ENCODE measurements around the gene ASPG.

Gene ASPG

DNA sequence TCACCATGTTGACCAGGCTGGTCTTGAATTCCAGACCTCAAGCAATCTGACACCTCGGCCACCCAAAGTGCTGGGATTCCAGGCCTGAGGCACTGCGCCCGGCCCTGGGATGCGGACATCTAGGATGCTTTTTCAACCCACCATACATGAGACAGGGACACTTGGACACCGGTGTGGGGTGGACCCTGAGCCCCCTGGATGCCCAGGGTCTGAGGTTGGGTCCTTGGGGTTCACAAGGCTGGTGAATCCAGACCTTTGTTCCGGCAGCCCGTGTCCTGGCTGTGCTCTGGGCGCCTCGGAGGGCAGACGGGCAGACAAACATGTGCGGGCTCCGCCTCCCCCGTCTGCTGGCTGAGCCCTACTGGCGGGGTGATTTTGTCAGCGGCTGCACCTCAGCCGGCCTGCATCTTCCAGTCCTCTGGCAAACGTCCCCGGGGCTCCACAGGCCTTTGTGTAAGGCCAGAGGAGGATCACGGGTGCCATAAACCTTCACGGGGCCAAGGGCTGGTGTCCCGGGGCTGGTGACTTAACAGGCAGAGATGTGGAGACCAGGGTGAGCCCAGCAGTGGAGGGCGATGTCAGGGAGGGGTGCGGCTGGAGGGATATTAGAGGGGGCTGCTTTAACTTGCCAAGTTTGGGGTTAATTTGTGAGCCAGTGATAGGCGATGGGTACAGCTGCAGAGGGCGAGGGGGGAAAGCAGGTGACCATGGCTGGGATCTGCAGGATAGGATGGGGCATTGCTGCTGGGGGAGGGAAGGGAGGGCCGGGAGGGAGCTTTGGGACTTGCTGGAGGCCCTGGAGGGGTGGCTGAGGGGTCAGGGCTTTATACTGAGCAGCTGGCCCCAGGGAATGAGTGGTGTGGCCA is 5.8 kb downstream of the ASPG start:
- DNase-seq, result peak in 2 of 42 donors; percentile 8 to 15
- intact Hi-C loops (cut with DNase I), result no loop called here

DNA sequence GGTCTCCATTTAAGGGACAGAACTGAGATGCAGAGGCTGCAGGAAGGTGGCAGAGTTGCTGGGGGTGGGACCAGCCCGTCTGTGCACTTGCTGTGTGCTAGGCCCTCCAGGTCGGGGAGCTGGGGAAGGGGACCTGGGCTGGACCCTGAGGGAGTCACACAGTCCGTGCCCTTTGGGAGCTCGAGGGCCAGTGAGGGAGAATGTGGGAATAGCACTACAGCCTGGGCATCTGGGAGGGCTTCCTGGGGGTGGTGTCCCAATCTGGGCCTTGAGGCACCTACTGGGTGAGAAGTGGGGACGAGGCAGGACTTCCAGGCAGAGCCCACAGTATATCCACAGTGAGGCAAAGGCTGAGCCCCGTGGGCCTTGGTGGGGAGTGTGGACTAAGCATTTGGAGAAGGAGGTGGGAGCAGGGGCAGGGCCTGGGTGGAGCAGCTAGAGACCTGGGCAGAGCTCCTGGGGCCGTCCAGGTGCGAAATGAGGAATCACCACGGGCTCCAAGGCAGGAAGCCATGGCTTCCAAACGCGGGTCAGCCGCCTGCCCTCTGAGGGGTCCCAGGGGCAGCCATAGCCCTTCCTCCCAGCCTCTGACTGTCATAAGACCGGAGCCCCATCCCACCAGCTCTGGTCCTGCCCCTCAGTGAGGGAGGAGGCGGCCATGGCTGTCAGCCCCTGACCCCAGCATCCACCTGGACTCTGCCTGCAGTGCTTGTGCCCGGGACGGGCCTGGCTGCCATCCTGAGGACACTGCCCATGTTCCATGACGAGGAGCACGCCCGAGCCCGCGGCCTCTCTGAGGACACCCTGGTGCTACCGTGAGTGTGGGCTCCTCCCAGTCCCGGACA is 6.6 kb downstream of the ASPG start:
- intact Hi-C loops (cut with DNase I), result no loop called here
- peak in 2 of 42 donors; percentile 2 to 10 for DNase-seq

DNA sequence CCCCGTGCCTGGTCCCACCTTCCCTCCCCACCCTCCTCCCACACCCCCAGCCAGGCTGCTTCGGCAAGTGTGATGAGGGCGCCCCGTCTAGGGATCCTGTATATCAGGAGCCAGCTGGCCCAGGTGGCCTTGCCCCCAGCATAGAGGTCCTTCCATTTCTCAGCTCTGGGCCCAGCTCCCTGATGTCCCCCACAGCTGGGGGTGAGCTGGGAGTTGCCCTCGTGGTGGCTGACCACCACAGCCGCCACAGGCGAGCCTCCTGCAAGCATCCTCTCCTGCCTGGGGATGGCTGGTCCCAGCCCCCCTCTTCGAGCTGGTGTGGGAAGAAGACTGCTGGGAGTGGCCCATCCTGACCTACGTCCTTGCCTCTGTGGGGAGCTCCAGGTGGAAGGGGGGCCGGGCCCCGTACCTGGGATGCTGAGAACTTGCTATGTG is 7.4 kb downstream of the ASPG start:
- intact Hi-C loops (cut with DNase I), result no loop called here
- peak in 1 of 42 donors; percentile 3 for DNase-seq

DNA sequence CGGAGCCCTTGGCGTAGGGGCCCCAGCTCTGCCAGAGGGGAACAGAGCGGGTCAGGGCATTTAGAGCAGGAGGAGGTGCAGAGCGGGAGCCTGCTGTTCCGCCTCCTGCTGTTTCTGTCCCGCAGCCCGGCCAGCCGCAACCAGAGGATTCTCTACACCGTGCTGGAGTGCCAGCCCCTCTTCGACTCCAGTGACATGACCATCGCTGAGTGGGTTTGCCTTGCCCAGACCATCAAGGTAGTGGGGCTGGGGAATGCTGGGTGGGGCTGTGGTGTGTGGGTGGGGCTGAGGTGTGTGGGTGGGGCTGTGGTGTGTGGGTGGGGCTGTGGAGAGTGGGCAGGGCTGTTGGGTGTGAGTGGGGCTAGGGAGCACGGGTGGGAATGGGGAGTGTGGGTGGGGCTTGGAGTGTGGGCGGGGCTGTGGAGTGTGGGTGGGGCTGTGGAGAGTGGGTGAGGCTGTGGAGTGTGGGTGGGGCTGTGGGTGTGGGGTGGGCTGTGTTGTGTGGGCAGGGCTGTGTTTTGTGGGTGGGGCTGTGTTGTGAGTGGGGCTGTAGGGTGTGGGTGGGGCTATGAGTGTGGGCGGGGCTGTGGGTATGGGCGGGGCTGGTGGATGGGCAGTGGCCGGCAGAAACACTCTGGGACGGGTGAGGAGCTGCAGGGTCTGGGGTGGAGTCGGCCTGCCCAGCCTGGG is 8.0 kb downstream of the ASPG start:
- intact Hi-C loops (cut with DNase I), result no loop called here
- DNase-seq, result no peak

DNA sequence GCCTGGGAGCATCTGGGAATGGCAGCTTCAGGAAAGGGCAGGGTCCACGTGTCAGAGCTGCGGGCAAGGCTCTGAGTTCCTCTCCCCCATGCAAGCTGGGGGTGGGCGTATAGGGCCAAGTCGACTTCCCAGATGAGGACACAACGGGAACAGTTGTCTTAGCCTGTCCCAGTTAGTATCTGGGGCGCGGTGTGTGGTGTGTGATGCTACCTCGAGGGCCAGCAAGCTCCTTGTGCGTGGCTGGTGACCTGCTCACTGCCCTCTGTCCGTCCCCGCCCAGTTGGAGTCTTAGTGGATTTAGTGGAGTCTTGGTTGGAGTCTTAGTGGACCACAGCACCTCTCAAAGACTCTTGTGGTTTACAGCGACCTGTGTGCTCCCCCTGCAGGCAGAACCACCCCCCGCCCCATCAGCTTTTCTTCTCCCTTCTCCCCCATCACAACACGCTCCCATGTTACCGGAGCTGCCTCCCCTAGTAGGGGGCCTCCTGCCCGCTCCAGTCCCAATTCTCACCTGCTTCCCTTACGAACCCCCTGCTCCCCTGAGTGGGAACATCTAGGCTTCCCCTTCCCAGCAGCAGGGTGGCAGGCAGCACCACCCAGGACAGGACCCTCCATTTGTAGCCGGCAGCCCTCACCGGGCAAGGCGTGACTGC is 8.7 kb downstream of the ASPG start:
- DNase-seq, result peak in 1 of 42 donors; percentile 3

DNA sequence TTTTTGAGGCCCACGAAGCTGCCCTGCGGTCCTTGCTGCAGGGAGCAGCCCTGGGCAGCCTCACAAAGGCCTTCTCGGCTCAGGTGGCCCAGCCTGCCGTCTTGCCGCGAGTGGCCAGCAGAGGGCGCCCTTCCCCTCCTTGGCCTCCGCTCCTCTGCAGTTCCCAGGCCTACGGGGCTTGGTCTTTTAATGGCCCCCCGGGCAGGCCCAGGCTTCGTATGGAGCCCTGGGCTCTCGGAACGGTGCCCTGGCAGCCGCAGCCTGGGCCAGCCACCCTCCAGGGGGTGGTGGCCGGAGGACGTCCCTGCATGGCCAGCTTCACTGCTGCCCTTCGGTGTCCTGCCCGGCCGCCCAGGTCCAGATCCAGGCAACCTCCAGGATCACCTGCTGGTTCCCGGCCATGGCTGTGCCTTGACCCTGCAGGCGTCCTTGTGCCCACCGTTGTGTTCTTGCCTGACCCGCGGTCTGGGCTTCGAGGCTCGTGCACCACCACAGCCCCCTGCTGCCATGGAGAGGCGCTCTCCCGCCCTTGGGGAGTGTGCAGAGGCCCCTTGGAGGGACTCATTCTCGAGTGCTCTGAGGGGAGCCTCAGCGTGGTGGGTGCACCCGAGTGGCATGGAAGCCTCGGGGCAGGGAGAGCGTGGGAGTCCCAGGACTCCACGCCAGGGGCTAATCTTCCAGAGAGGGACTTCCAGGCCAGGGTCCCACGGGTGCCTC is 9.4 kb downstream of the ASPG start:
- peak in 41 of 42 donors; percentile 36 to 88 (median 72) for DNase-seq
- intact Hi-C loops (cut with DNase I), result no loop called here

More for the DNA sequence above, 8.7 kb downstream of the ASPG start:
- intact Hi-C loops (cut with DNase I), result no loop called here

DNA sequence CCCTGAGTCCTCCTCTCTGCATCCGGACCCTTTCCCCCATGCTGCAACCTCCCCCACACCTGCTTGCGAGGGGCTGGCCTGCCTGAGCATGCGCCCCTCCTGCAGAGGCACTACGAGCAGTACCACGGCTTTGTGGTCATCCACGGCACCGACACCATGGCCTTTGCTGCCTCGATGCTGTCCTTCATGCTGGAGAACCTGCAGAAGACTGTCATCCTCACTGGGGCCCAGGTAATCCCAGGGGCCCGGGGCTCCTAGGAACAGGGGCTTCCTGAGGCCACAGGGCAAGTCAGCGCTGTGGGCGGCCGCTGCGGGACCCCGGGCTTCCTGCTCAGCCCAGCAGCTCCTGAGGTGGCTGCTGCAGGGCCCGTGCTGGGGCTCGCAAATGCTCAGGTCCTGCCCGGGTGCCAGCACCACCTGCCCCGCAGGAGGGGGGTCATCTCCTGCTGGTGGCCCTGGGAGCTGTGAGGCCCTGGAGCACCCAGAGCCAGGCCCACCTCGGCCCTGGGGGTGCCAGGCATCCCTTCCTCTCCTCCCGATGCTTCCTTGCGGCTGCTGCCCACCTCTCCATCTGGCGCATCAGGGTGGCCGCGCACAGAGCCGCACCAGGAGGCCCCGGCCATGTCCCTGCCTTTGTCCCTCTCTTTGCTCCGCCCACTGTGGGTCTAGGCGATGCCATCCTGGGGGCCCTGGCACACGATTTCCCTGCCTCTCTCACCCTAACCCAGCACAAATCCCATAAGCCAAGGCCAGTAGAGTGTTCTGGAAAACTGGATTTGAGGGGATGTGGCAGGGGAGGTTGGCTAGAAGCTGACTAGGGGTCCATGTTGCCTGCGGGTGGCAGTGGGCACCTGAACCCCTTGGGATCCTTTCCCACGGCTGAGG is 10.2 kb downstream of the ASPG start:
- DNase-seq, result no peak
- intact Hi-C loops (cut with DNase I), result no loop called here

DNA sequence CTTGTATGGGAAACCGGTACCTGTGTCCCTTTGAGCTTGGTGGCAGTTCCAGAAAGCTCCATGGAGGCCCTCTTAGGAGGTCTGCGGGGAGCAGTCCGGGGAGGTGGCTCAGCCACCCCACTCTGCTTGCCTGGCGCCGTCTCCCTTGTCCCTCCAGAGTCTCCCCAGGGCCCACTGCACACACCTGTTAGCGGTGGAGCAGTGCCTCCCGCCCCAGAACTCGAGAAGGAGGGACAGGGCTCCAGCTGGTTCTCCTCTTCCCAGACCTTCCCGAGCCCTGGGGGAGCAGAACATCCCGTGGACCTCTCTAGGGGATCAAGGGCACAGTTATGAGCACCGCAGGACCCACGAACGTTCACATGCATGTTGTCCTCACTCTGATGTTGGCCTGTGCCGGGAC is 10.8 kb downstream of the ASPG start:
- intact Hi-C loops (cut with DNase I), result no loop called here
- no peak for DNase-seq

DNA sequence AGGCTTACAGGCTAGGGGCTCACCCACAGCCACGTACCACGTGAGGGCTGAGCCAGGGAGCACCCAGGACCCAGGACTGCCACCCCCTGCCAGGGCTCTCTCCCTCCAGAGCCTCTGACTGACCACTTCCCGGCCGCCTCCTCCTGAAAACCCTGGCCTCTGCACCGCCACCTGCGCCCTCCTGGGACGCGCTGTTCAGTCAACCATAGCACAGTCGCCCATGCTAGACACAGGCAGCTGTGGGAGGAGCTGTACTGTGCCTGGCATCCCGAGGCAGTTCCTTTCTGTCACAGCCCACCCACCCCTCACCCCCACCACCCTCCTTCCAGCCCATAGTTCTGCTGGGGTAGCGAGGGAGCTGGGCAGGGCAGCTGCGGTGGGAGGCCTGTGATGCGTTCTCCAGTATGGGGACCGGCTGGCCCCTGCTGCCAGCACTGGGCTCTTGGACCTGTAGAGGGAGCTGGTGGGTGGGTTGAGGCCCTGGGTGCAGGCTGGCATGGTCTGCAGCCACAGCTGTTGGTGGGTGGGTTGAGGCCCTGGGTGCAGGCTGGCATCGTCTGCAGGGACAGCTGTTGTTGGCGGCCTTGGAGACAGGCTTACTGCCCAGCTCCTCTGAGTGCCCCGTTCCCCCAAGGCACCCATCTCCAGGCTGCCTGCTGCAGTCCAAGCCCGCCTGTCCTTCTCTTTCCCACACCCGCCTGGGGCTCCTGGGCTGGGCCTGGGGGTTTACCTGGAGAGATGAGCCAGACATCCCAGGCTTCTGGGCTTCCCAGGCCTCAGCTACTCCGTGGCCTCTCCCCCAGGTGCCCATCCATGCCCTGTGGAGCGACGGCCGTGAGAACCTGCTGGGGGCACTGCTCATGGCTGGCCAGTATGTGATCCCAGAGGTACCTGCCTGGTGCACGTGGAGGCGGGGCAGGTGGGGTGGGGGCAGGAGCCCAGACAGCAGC is 11.5 kb downstream of the ASPG start:
- intact Hi-C loops (cut with DNase I), result no loop called here
- DNase-seq, result peak in 1 of 42 donors; percentile 24

DNA sequence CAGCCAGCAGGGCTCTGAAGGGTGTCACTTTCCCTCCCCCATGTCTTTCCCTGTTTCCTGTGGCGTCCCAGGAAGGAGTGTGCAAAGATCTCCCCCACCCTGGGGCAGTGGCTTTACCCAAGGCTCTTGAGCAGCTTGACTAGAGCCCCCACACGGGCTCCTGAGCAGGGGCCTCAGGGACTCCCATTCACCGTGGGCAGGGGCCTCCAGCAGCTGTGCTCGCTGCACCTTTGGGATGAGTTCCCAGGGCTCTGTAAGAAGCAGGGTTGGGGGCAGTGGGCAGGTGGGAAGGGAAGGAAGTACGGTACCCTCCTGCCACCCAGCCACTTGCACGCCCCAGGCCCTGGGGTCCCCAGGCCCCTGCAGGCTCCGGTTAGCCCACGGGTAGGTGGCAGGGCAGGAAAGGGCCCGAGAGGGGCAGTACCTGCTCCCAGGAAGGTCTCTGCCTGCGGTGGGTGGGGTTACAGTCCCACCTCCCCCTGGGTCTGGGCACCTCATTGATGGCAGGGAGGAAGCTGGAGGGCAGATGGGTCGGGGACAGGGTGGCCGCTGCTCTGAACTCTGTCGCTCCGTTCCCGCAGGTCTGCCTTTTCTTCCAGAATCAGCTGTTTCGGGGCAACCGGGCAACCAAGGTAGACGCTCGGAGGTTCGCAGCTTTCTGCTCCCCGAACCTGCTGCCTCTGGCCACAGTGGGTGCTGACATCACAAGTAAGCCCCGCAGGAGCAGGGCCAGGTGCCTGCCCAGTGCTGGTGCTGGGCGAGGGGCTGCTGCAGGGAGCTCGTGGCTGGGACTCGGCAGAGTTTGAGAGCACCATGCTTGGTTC is 13.0 kb downstream of the ASPG start:
- intact Hi-C loops (cut with DNase I), result no loop called here
- no peak for DNase-seq

DNA sequence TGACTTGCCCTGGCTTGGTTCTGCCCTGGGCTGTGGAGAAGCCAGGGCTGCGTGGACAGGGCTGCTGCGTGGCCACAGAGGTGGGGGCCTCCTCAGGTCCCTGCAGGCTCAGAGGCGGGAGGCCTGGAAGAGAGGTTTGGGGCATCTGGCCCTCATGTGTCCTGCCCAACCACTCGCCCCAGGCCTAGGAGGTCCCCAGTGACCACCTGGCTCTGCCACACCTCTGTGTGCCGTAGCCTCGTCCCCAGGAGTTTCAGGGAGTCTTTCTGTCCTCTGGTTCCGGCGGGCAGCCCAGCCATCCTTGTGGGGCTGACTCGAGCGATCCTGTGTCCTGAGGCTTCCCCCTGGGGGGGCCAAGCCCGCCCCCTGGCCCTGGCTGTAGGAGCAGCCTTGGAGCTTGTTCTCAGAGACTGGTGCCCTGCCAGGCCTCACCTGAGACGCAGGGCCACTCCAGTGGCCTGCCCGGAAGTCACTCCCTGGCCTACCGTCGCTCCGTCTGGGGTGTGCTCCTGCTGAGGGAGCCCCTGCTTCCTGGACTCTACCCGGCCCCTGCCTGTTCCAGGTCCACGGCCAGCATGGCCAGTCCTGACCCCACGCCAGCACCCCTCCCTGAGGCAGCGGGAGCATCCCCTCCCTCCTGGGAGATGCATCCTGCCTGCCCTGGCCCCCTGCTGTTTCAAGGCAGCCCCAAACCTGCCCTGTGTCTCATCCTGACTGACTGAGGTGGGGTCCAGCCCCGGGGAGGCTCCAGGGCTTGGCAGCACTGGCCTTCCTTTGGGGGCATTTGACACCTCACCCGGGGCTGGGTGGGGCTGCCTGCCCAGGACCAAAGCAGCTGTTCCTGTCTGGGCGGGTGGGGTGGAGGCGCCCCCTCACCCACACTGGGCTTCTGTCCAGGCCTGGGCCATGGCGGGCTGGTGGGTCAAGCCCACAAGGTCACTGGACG is 13.9 kb downstream of the ASPG start:
- intact Hi-C loops (cut with DNase I), result no loop called here
- DNase-seq, result no peak

DNA sequence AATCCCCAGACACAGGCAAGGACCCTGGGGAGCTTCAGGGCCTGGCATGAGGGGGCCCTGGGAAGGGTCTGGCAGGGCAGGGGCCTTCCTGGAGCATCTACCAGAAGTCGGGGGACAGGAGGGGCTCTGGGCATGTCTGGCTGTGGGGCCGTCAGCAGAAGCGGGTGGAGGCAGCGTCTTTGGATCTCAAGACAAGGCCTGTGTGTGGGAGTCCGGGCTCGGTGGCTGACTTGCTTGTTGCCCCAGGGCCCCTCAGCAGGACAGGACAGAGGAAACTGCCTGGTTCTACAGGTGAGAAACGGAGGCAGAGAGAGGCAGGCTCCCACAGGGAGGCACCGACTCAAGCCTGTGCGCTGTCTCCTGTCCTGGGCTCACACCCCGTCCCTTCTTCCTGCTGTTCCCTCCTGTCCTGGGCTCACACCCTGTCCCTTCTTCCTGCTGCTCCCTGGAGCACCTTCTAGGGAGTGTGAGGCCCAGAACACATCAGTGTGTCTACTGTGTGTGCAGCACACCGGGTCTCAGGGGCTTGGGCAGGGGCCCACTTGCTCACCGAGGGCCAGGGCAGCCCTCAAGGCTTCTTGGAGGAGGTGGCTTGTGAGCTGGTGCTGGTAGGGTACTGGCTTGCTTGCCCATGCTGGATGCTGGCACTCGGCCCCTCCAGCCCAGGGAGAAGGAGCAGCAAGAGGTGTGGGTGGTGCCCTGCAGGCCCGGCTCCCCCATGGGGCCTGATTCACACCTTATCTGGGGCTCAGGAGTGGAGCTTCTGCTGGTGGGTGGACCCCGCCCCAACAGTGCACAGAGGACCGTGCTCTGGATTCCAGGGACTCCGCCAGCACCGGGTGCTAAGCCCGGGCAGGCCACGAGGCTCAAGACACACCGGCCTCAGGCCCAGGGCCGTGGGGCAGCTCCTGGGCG is 14.9 kb downstream of the ASPG start:
- DNase-seq, result peak in 1 of 42 donors; percentile 6
- intact Hi-C loops (cut with DNase I), result no loop called here

DNA sequence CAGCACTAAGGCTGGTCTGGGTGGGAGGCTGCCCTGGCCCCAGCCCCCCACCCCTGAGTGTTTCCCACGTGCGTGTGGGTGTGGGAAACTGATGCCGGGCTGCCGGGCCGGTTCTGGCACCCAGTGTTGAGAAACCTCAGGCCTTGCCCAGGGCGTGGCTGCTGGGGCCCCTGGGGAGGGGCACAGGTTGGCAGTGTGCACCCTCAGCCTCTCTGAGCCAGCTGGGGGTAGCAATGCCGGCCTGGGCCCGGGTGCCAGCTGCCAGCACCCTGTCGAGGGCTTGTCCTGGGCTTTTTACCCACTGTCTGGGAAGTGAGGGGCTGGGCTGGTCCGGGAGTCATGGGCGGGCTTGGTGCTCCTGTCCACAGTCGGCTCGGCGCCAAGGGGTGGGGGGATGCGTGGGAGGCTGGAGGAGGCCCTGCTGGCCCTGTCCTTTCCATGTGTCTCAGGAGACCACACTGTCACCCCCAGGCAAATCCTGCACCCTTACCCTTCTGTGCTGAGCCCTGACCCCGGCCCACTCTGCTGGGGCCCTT is 15.7 kb downstream of the ASPG start:
- intact Hi-C loops (cut with DNase I), result no loop called here
- peak in 1 of 42 donors; percentile 1 for DNase-seq

Data from head of caudate nucleus (tissue), 42 donors.